Rectal smooth muscle tissue (tissue), 1 donor: Measurements from ENCODE around the gene KIAA0232.
"Not testable (repeated sequence)": the region's sequence is repeated elsewhere in the genome, so short reads cannot be mapped to it uniquely, and the experiment has no call there.

Experiments used
- H3K27ac ChIP-seq: one replicate; pipeline ENCODE4 v1.7.0; 2013; ENCODE audit warnings: low read depth, low read length, inconsistent platforms
- H3K27me3 ChIP-seq: one replicate; pipeline ENCODE4 v1.7.0; 2013; ENCODE audit warnings: low read length; ENCODE audit not compliant: control insufficient read depth, insufficient read depth
- H3K36me3 ChIP-seq: one replicate; pipeline ENCODE4 v1.7.0; 2013; ENCODE audit warnings: low read length; ENCODE audit not compliant: control insufficient read depth, insufficient read depth
- H3K4me1 ChIP-seq: one replicate; pipeline ENCODE4 v1.7.0; 2013; ENCODE audit warnings: low read length; ENCODE audit not compliant: control insufficient read depth, insufficient read depth
- H3K4me3 ChIP-seq: one replicate; pipeline ENCODE4 v1.7.0; 2013; ENCODE audit warnings: low read length
- H3K9ac ChIP-seq: one replicate; pipeline ENCODE4 v1.7.0; 2013; ENCODE audit warnings: low read length

The KIAA0232 gene

GRCh38 chr4:6749340-6750171 lies 33.0 kb upstream of the KIAA0232 start:
- Histone ChIP-seq H3K4me1 (no peaks in the 10 kb centered on the region), H3K27me3 (no peaks in the 10 kb centered on the region), H3K36me3 (no peaks in the 10 kb centered on the region), H3K27ac (peak overlapping the region; percentile 43), H3K4me3 (no peak overlapping the region), H3K9ac (no peak overlapping the region)

DNA sequence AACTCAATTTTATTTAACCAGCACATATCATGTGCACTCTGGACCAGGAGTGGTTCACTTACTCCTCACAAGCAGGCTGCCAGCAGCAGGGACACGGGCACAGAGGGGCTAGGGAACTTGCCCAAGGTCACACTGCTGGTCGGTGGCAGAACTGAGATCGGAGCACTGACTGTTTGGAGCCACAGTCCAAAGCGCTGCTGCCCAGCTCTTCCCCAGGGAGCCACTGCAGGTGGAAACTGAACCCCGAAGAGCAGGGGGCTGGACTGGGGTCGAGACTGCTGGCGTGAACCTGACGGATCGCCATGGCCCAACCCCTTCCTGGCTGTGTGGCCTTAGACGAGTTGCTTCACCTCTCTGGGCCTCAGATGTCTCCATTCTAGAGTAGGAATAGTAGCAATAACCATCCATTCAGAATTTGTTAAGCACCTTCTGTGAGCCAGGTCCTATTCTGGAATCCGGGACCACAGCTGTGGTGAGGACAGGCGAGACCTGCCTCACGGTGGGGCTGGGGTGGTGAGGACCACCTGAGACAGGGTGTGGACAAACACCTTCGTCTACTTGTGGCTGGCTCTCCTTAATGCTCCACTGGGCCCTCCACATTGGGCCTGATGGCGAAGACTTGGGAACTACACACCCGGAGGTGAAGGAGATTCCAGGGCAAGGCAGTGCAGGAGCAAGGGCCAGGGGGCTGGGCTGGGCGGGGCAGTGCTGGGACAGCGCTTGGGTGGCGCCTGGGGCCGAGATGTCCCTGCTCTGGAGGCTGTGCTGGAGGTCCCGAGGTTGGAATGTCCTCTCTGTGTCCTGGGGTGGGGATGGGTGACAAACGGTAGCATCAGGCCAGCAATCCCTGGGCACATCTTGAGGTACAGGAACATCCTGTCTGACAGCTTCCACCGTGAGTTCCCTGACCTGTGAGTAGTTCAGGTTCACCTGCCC lies 32.0 kb upstream of the KIAA0232 start:
- no peak overlapping the region for H3K4me3 ChIP-seq
- no peaks in the 10 kb centered on the region for H3K36me3 ChIP-seq
- H3K27me3 ChIP-seq, result no peaks in the 10 kb centered on the region
- H3K4me1 ChIP-seq, result no peaks in the 10 kb centered on the region
- H3K27ac ChIP-seq, result no peak overlapping the region
- no peak overlapping the region for H3K9ac ChIP-seq

DNA sequence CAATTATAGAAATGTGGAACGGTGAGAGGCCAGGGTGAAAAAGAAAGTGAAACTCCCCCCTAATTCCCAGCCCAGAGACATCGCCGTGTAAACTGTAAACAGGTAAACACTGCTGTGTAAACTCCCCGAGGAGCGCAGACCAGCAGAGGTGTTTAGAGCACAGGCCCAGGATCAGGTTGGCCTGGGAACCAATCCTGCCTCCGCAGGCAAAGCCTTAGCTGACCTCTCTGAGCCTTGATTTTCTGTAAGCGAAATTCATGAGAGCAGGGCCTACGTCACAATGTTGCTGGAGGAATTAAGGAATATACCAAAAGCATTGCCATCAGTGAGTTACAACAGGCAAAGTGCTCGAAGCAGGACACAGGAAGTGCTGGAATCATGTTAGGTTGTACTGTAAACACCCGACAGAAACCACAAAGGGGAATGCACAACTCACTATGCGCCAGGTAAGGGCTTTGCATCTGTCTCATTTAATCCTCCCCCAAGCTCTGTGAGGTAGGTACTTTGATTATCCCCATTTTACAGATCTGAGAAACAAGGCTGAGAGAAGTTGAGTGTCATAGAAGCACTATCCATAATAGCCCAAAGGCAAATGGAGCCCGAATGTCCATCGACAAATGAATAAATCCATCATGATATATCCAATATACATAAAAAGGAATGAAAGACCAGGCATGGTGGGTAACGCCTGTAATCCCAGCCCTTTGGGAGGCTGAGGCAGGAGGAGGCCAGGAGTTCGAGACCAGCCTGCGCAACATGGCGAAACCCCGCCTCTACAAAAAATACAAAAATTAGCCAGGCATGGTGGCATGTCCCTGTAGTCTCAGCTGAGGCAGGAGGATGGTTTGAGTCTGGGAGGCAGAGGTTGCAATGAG lies 30.7 kb upstream of the KIAA0232 start:
- Histone ChIP-seq H3K4me3 (no peak overlapping the region), H3K27me3 (no peaks in the 10 kb centered on the region), H3K4me1 (no peaks in the 10 kb centered on the region), H3K9ac (no peak overlapping the region), H3K36me3 (no peaks in the 10 kb centered on the region), H3K27ac (no peak overlapping the region)

GRCh38 chr4:6752486-6752829 lies 30.1 kb upstream of the KIAA0232 start:
- H3K36me3 ChIP-seq, result no peaks in the 10 kb centered on the region
- H3K4me3 ChIP-seq, result no peak overlapping the region
- H3K9ac ChIP-seq, result no peak overlapping the region
- no peaks in the 10 kb centered on the region for H3K4me1 ChIP-seq
- H3K27ac ChIP-seq, result no peak overlapping the region
- no peaks in the 10 kb centered on the region for H3K27me3 ChIP-seq

GRCh38 chr4:6753103-6753560 lies 29.4 kb upstream of the KIAA0232 start:
- H3K4me3 ChIP-seq, result no peak overlapping the region
- H3K27me3 ChIP-seq, result no peaks in the 10 kb centered on the region
- H3K27ac ChIP-seq, result no peak overlapping the region
- no peaks in the 10 kb centered on the region for H3K4me1 ChIP-seq
- no peak overlapping the region for H3K9ac ChIP-seq
- H3K36me3 ChIP-seq, result no peaks in the 10 kb centered on the region

DNA sequence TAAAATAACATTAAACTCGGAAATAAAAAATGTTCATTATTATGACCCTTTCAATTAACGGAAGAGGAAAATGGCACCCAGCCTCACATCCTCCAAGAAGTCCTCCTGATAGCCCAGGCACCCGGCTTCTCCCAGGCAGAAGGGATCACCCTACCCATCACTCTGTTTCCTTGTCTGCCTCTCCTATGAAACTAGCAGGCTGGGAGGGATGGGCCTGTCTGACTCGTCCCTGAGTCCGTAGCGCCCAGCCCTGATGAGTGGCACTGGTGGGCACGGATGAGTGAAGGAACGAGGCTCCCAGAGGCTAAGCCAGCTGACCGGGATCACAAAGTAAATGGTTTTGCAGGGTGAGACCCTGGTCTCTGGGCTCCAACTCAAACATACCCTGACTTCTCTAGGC lies 28.6 kb upstream of the KIAA0232 start:
- Histone ChIP-seq H3K36me3 (no peaks in the 10 kb centered on the region), H3K4me3 (no peak overlapping the region), H3K9ac (no peak overlapping the region), H3K27ac (no peak overlapping the region), H3K4me1 (no peaks in the 10 kb centered on the region), H3K27me3 (no peaks in the 10 kb centered on the region)

DNA sequence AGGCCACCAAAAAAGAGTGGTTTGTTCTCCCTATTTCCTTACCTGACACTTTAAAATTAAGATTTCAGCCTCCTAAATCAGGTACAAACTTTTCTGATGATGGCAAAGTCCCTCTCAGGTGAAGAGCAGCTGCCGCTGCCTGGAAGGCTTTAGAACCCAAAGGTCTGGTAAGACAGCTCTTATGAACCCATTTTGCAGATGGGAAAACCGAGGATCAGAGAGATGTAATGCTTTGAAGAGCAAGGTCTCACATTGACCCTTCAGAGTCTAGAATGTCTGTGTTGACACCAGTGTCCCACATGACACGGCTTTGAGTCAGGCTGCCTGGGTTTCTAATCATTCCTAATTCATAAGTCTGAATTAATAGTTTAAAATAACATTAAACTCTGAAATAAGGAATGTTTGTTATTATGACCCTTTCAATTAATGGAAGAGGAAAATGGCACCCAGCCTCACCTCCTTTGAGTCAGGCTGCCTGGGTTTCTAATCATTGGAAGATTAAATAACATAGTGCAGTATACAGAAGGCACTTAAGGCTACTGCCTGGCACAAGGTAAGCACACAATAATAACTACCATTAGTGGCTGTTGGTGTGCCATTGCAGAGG lies 27.9 kb upstream of the KIAA0232 start:
- no peaks in the 10 kb centered on the region for H3K4me1 ChIP-seq
- no peak overlapping the region for H3K4me3 ChIP-seq
- H3K9ac ChIP-seq, result no peak overlapping the region
- no peaks in the 10 kb centered on the region for H3K27me3 ChIP-seq
- no peaks in the 10 kb centered on the region for H3K36me3 ChIP-seq
- H3K27ac ChIP-seq, result no peak overlapping the region

GRCh38 chr4:6755088-6755753 lies 27.3 kb upstream of the KIAA0232 start:
- H3K36me3 ChIP-seq, result no peaks in the 10 kb centered on the region
- no peaks in the 10 kb centered on the region for H3K27me3 ChIP-seq
- H3K4me3 ChIP-seq, result no peak overlapping the region
- no peaks in the 10 kb centered on the region for H3K4me1 ChIP-seq
- H3K9ac ChIP-seq, result no peak overlapping the region
- no peak overlapping the region for H3K27ac ChIP-seq

GRCh38 chr4:6756345-6756744 lies 26.2 kb upstream of the KIAA0232 start:
- not testable (repeated sequence) for H3K9ac ChIP-seq, H3K27me3 ChIP-seq

DNA sequence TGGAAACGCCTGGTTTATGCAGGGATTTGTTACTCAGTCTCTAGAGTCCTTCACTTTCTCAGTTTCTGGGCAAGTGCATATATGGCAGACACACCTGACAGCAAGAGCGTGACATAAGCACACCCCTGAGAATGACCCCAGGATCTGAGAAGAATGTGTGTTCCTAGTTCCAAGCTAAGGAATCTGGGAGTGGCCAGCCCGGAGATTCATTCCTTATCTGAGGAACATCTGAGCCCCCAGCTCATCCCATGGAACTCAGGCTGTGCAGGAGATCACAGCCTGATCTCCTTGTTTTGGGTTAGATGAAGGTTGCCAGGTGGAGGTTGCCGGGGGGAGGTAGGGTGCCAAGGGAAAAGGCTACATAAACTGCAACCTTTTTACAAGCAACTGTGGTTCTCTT lies 23.8 kb upstream of the KIAA0232 start:
- no peak overlapping the region for H3K27ac ChIP-seq
- H3K9ac ChIP-seq, result no peak overlapping the region
- no peak overlapping the region for H3K4me3 ChIP-seq
- H3K27me3 ChIP-seq, result no peaks in the 10 kb centered on the region
- H3K4me1 ChIP-seq, result no peaks in the 10 kb centered on the region
- H3K36me3 ChIP-seq, result no peaks in the 10 kb centered on the region

More at GRCh38 chr4:6756345-6756744, 26.2 kb upstream of the KIAA0232 start:
- not testable (repeated sequence) for H3K27ac ChIP-seq, H3K4me3 ChIP-seq, H3K36me3 ChIP-seq, H3K4me1 ChIP-seq

GRCh38 chr4:6760865-6761264 lies 21.7 kb upstream of the KIAA0232 start:
- no peak overlapping the region for H3K9ac ChIP-seq
- H3K4me1 ChIP-seq, result no peaks in the 10 kb centered on the region
- no peaks in the 10 kb centered on the region for H3K27me3 ChIP-seq
- H3K4me3 ChIP-seq, result no peak overlapping the region
- no peak overlapping the region for H3K27ac ChIP-seq
- H3K36me3 ChIP-seq, result no peaks in the 10 kb centered on the region
